Lower leg skin (tissue), 3 donors: ENCODE measurements around the gene ZNF580.

Experiments used
- POLR2A ChIP-seq, 2 donors: fragments of 450-650 bp; IDR thresholded peaks; one replicate each; pipeline ENCODE4 v1.6.1; 2016 to 2017; ENCODE audit warnings: antibody characterized with exemption in 2 of 2, mild to moderate bottlenecking in 1 of 2, moderate library complexity in 1 of 2
- TF ChIP-seq, protein P1 (sequence below), 3 donors: fragments of 450-650 bp; IDR thresholded peaks; one replicate each; pipeline ENCODE4 v1.5.1; 2016; ENCODE audit warnings: antibody characterized with exemption in 3 of 3, mild to moderate bottlenecking in 3 of 3, moderate library complexity in 2 of 3

DNA sequence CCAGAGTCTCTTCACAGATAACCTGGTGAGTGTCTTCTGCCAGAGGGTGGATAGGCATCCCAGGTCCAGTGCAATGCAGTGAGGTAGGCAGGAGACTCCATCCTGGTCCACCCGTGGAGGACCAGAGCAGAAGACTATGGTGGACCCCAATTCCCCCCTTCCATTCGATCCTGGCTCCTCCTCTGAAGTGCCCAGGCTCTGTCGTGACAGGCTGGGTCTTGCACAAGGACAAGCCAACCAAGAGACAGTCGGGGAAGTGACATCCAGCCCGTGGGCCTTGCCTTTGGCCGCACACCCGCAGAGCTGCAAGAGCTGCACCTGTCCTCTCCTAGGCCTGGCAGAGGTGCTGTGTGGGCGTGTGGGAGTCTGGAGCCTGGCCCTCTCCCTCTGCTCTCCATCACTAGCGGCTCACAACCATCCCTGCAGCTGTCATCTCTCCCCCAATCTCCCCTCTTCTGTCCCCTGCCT is 19.6 kb upstream of the ZNF580 start:
- TF ChIP-seq POLR2A (IDR thresholded peaks at IDR 0.05), result no peak
- TF ChIP-seq, protein P1, sequence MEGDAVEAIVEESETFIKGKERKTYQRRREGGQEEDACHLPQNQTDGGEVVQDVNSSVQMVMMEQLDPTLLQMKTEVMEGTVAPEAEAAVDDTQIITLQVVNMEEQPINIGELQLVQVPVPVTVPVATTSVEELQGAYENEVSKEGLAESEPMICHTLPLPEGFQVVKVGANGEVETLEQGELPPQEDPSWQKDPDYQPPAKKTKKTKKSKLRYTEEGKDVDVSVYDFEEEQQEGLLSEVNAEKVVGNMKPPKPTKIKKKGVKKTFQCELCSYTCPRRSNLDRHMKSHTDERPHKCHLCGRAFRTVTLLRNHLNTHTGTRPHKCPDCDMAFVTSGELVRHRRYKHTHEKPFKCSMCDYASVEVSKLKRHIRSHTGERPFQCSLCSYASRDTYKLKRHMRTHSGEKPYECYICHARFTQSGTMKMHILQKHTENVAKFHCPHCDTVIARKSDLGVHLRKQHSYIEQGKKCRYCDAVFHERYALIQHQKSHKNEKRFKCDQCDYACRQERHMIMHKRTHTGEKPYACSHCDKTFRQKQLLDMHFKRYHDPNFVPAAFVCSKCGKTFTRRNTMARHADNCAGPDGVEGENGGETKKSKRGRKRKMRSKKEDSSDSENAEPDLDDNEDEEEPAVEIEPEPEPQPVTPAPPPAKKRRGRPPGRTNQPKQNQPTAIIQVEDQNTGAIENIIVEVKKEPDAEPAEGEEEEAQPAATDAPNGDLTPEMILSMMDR (IDR thresholded peaks at IDR 0.05), result no peak
